Activated CD4-positive, alpha-beta T cell treated with anti-CD3 and anti-CD28 coated beads, Interleukin-2, amount 50 U/mL, for 16 hours (primary cell): ENCODE results near the gene TMEM169.
"Not testable (repeated sequence)": the region's sequence is repeated elsewhere in the genome, so short reads cannot be mapped to it uniquely, and the experiment has no call there.

ENCODE experiments used
- DNase-seq: peaks from one replicate; pipeline ENCODE4 v3.0.0-alpha.2; 2020

Gene TMEM169

DNA sequence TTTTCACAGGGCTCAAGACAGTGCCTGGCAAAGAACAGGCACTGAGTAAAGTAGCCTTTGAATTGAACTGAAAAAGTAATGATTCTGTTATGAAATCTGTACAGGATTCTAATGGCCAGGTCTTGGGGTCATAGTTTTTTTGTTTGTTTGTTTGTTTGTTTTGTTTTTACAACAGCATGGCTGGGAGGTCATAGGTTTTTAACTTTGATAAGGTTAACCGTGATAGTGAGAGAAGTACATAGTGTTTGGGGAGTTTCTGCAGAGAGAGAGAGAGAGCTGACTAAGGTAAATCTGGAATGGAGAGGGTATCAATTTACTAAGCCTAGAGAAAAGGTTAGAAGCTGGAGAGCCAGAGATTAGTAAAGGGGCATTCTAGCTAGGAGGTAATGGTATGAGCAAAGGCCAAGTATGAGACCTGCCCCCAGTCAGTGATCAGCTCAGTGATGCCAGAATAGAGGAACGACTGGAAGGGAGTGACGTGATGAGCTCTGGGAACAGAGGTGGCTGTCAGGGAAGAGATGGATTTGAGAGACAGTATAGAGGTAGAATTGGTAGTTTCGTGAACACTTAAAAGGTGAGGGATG is 53.3 kb downstream of the TMEM169 start:
- no peak for DNase-seq

DNA sequence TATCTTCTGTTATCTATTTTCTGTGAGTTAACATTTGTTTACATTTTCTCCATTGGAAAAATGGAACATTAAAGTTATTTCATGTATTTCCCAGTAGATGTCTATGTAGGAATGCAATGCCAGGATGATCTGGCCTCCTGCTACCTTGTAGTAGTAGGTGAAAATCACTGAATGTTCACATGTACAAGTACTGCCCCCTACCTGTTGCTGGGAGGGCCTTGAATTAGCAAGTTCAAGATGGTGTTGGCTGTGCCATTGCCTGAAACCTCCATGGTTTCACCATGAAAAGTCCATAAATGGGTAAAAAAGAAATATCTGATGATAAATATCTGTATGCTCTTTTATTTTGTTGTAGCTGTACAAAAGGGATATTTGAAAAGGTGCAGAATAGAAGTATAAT is 58.2 kb downstream of the TMEM169 start:
- peak; percentile 34 for DNase-seq

DNA sequence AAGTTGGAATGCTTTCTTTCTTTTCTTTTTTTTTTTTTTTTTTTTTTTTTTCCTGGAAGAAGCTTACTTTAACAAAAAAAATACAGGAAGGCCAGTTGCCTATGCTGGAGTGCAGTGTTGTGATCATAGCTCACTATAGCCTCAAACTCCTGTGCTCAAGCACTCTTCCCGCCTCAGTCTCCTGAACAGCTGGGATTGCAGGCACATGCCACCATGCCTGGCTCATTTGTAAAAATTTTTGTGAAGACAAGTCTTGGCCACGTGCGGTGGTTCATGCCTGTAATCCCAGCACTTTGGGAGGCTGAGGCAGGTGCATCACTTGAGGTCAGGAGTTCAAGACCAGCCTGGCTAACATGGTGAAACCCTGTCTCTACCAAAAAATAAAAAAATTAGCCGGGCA is 59.8 kb downstream of the TMEM169 start:
- not testable (repeated sequence) for DNase-seq

DNA sequence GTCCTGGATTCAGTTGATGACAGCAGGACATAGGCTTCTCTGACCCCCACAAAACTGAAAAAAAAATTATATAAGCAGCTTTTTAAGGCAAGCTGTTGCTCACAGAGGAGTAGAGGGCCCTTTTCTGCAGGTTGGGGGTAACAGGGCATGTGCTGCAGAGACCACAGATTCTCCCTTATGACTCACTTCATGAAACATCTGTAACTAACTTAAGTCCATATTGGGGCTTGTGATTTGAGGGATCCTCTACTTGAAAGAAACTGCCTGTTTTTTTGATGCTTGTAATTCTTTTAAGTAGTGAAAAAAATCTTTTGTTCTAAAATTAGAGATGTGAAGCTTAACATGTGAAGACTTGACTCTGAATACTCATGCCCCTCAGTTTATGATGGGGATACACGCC is 60.8 kb downstream of the TMEM169 start:
- peak; percentile 77 for DNase-seq

DNA sequence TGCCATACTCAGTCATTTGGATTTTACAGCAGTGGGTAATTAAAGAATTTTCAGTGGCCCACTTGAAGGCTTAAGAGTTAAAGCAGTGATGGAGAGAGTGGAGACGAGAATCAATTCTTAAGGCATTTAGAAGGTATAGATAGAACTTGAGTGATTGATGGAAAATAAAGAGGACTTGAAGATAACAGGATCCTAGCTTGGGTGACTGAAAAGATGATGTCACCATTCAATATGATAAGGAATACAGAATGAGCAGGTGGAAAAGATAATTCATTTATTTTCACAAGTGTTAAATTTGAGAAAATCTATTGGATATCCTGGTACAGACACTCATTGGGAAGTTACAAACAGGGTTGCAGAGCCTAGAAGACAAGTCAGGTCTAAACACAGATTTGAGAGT is 62.7 kb downstream of the TMEM169 start:
- no peak for DNase-seq

DNA sequence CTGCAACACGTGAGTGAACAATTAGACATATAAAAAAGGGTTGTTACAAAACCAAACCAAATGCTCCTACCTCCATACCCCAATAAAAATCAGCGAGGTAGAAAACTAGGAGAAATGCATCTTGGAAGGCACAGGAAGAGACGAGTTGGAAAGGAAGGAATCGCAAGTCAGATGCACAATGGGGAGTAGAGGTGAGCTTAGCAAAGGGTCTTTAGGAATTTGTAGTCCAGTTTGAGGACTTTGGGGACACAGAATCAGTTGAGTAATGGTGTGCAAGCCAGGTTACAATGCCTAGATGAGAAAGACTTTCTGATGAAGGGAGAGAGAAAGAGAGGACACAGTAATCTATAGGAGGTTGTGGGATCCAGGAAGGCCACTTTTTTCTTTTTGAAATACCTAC is 63.1 kb downstream of the TMEM169 start:
- no peak for DNase-seq

DNA sequence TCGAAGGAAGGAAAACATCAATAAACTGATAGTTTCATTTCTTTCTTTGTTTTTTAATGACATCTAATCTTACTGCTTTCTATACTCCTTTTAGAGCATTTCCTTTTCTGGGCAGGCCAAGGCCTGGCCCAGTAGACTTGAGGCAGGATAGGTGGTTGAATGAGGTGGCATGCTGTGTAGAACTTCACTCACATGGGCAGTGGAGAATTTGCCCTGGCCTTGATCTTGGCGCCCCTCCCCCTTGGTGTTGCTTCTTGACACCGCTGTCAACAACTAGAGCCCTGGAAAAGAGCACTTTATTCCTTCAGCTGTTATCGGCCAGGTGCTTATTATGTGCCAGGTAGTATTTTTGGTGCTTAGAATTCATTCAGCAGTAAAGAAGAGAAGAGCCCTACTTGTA is 64.9 kb downstream of the TMEM169 start:
- DNase-seq, result no peak

DNA sequence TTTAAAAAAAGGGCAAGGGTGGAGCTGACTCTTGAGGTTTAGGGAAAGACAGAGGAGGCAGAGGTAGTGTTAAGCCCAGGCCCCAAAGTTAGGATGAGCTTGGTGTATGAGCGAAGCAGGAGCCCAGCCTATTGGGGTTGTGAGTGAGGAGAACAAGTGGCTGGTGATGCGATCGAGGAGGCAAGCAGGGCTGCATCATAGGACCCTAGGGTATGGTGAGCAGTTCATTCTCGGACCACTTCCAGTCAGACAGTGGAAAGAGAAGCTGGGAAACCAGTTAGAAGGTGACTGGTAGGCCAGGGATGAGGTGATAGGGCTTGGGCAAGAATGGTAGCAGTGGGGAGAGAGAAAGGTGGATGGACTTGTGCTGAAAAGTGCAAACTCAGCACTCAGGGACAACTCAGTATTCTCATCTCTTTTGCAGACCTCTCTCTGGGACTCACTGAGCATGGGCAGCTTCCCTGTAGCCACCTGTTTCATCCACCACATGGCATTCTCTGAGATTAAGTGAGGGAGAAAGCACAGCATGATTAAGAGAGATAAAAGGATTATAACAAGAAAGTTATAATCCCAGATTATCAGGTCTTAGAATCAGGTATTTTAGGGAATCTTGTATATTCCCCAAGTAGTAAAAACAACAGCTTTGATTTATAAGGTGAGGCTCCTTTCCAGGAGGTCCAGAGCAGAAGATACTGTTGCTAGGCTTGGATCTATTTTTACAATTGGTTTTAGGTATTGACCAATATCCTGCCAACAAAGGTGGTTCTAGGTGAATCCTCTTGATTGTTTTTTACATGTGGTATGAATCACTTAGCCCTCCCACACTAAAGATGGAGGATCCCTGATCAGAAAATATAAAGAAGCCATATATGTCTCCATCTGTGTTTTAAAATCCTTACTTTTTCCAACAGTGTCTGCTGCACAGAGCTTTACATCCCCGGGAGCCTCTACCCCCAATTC is 65.7 kb downstream of the TMEM169 start:
- no peak for DNase-seq

DNA sequence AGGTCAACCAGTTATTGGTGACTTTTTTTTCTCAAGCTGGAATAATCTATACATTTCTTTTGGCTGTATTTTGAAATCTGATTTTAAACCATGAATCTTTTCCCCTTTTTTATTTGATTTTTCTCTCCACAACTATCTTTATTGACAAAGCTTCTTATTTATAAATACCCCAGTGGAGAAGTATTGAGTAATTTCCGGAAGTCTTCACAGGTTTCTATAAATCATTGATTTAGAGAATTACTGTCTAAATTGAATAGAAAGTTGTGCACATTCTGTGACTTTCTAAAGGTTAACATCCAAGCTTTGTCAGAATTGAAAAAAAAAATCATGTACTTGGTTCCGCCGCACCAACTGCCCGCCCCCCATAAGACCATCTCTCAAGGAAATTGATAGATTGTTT is 67.3 kb downstream of the TMEM169 start:
- no peak for DNase-seq

DNA sequence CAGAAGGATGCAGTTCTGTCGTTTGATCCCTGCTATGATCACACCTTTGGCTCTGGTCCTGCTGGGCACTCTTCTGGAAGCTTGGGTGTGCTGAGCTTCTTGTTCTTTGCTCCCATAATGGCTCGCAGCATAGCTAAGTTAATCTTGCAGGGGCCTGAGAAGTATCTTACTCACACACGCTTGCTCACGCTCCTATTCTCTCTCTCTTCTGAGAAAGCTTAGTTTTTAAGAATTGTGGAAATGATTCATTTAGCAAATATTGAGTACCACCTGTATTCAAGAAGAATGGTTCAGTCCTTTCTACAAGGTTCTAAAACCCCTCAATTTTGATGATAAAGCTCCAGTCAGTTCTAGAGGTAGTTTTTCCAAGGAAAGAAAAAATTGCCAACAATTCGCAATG is 68.0 kb downstream of the TMEM169 start:
- DNase-seq, result no peak

DNA sequence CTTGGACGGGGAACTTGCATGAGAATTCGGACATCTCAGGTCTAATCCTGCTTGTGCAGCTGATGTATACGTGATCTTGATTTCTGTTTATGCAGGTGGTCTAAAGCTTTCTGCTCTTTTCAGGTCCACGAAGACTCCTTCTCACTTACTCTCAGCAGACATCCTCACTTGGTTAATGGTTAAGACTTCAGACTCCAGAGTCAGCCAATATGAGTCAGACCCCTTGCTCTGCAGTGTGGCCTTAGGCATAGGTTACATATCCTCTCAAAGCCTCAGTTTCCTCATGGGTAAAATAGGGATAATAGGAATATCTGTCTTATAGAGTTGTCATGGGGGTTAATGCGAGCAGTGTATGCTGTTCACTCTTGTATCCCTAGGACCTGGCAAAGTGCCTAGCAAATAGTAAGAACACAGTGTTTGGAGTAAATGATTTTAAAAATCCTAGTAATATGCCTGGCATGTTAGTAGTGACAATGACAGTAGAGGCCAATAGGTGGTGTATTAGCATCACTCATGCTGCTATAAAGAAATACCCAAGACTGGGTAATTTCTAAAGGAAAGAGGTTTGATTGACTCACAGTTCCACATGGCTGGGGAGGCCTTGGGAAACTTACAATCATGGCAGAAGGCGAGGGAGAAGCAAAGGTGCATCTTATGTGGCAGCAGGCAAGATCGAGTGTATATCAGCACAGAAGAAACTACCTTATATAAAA is 69.8 kb downstream of the TMEM169 start:
- DNase-seq, result no peak
